GM04503 (cell line): ENCODE measurements around the gene PPIG.
A peak's percentile ranks its signal among the peaks of the same experiment; 100 is the strongest.
"Not testable (repeated sequence)": the region's sequence is repeated elsewhere in the genome, so short reads cannot be mapped to it uniquely, and the experiment has no call there.

Experiments
- DNase-seq: peaks from one replicate; pipeline ENCODE4 v3.0.0-alpha.2; 2012; ENCODE audit warnings: low read depth

PPIG gene

DNA sequence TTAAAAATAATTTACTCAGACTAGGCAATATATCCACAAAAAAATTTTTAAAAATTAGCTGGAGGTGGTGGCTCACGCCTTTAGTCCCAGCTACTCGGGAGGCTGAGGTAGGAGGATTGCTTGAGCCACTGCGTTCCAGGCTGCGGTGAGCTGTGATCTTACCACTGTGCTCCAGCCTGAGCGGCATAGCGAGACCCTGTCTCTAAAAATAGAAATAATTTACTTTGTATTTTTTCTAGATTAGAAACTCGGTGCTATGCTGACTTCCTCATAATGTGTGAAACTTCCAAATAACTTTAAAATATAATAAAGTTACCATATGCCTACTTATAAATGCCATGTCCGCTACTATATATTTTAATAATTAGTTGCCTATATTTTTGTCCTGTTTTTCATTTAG, 6.7 kb downstream of the PPIG start:
- DNase-seq: no peak

DNA sequence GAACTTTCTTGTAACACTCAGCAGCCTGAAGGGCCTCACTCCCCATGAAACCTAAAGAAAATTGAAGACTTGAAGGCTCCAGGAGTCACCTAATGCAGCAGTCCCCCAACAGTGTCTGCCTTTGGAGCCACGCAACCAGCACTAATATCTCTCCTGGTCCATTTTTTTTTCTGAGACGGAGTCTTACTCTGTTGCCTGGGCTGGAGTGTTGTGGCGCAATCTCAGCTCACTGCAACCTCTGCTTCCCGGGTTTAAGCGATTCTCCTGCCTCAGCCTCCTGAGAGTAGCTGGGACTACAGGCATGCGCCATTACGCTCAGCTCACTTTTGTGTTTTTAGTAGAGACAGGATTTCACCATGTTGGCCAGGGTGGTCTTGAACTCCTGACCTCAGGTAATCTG, 12.4 kb downstream of the PPIG start:
- DNase-seq: not testable (repeated sequence)

DNA sequence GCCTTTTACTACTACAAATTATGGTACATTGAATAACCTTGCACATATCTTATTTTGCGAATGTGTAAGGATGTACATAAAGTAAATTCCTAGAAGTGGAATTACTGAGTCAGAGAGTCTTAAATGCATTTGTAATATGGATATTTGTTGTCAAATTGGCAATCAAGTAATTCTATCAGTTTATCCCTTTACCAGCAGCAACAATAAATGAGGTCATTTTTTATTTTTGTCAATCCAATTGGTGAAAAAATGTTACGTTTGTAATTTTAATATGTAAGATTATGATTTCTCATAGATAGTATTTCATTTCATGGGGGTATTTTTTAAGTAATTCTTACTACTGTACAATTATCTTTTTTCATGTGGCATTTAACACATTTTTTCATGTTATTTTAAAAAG, 14.8 kb downstream of the PPIG start:
- DNase-seq: no peak

DNA sequence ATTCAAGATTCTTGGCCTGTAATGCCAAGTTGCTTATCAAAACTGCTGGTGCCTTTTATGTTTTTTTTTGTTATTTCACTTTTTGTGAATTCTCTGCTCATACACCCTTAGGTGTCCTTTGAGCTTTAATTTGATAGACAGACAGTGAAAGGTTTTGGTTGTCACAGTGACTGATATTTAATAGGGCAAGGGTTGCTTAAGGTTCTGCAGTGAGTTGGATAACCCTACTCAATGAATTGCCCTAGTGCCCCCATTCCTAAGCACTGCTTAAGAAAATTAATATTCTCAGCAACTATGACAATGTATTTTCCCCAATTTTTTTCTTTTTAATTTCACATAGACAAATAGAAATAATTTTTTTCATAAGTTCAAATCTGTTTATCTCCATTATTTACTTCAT, 15.4 kb downstream of the PPIG start:
- DNase-seq: no peak

DNA sequence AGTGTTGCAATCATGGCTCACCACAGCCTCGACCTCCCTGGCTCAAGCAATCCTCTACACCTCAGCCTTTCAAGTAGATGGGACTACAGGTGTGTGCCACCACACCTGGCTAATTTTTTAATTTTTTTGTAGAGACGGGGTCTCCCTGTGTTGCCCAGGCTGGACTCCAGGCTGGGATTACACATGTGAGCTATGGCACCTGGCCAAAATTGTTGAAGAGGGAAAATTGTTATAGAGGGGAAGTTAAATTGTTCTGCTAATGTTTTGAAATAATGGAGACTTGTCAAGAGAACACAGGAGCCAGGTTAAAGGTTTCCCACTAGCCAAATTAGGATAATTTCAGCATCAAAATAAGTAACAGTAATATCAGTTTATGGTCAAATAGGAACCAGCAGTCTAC, 25.1 kb downstream of the PPIG start:
- DNase-seq: no peak

DNA sequence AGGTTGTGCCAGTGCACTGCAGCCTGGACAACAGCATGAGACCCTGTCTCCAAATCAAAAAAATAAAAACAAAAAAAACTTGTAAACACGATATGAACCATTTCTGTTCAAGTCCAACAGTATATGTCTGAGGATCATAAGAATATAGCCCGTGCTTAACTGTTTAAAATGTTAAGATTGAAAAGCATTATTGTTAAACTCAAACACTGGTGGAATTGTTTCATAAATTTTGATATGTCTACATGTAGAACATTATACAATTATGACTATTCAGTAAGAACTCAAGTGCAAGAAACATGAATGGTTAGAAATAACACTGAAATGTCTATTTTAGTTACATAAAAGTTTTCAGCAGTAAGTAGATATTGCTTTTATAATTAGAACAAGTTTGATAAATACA, 29.7 kb downstream of the PPIG start:
- no peak for DNase-seq

DNA sequence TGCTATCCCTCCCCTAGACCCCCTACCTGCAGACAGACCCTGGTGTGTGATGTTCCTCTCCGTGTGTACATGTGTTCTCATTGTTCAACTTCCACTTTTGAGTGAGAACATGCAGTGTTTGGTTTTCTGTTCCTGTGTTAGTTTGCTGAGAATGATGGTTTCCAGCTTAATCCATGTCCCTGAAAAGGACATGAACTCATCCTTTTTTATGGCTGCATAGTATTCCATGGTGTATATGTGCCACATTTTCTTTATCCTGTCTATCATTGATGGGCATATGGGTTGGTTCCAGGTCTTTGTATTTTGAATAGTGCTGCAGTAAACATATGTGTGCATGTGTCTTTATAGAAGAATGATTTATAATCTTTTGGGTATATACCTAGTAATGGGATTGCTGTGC, 31.8 kb downstream of the PPIG start:
- not testable (repeated sequence) for DNase-seq

DNA sequence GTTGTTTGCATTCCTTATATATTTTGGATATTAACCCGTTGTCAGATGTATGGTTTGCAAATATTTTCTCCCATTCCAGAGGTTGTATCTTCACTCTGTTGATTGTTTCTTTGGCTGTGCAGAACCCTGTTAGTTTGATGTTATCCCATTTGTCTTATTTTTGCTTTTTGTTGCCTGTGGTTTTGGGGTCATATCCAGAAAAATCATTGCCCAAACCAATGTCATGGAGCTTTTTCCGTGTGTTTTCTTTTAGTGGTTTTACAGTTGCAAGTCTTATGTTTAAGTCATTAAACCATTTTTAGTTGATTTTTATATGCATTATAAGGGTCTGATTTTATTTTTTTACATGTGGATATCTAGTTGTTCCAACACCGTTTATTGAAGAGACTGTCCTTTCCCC, 35.8 kb downstream of the PPIG start:
- peak; percentile 39 for DNase-seq

DNA sequence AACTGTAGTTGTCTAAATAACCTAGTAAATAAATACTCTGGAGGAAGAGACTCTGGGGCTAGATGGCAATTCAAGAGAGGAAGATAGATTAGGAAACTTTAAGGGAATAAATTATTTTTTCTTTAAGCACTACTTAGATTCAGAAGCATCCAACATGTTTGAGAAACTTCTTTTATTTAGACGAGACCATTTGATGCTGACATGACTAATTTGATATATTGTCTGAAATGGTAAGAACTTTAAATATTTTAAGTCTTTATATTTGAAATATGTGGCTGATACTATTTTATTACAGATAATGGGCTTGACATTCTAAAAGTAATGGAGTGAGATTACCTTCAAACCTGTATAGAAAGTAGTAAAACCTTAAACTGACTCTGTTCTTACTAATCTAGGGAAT, 36.4 kb downstream of the PPIG start:
- DNase-seq: no peak

DNA sequence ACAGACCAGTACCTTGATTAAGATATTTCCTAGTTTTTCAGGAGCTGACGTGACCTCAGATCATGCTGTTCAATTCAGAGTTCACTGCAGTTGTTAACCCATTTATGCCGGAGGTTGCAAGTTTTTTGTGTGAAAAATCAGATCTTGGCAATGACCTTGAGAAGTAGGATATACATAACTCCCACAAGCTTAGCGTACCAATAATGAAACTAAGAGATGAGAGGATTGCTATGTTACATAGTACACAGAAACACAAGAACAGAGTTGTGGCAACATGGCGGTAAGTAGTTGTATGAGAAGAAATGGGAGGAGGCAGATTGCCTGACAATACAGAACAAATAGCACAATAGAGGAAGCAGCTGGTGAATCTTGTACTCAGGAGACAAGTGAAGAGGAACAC, 39.1 kb downstream of the PPIG start:
- DNase-seq: no peak

DNA sequence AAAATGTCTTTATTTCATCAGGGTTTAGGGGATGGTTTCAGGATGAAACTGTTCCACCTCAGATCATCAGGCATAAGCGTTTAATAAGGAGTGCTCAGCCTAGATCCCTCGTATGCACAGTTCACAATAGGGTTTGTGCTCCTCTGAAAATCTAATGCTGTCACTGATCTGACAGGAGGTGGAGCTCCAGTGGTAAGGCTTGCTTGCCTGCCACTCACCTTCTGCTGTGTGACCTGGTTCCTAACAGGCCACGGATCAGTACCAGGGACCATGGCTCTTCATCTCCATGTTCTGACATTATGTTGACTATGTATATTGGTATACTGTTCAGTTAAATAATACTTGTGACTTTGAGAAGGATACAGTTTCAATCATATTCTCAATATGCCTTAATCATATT, 41.6 kb downstream of the PPIG start:
- DNase-seq: no peak

DNA sequence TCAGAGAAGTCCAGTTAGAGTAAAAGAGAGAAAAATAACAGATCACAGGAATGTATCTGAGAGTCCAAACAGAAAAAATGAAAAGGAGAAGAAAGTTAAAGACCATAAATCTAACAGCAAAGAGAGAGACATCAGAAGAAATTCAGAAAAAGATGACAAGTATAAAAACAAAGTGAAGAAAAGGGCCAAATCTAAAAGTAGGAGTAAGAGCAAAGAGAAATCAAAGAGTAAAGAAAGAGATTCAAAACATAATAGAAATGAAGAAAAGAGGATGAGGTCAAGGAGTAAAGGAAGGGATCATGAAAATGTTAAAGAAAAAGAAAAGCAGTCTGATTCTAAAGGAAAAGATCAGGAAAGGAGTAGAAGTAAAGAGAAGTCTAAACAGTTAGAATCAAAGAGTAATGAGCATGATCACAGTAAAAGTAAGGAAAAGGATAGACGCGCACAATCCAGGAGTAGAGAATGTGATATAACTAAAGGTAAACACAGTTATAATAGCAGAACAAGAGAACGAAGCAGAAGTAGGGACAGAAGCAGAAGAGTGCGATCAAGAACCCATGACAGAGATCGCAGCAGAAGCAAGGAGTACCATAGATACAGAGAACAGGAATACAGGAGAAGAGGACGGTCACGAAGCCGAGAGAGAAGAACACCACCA, 52.4 kb downstream of the PPIG start:
- DNase-seq: no peak

DNA sequence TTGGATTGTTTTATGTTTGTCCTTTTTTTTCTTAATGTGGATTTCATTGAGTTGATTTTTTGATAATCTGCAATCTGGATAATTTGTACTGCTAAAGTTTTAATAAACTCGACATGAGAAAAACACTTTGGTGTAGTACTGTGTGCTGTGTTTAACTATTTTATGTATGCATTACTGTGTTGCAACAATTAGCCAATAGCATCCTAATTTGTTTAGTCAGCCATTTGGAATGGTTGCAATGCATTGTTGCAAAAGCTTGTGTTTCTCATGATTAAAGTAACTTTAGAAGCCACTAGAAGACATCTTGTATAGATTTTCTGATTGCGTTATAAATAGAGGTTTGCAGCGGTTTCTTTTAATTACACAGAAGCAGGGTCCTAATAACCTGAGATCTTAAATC, 53.5 kb downstream of the PPIG start:
- peak; percentile 45 for DNase-seq

DNA sequence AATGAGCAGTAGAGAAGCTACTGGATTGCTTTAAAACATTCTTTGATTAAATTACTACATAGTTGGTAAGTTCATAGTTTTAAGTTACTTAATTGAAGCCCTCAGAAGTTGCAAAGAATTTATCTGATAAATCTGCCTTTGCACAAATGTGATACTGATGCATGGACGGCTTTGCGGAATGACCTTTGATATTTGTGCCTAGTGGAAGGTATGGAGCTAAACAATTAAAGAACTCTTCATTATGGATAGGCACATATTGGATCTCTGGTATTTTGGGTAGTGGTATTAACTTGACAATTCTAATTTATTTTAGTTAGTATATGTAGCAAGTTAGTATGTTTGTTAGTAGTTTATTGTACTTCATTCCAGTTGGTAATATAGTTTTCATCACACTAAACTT, 56.0 kb downstream of the PPIG start:
- DNase-seq: no peak

DNA sequence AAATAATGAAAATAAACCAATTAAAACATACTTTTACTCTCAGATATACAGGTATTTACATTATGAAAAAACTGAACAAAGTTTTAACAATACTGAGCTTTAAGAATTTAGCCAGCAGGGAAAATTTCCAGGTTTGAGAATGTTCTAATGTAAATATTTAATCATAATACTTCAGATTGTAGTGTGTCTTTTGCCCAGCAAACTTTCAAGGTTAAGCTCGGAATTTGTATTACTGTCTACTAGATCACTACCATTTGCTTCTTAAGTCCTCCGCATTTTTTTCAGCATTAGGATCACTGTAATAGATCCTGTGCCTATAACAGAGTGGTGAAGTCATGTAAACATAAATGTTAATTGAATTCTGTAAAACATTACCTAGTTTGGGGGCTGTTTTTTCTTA, 57.3 kb downstream of the PPIG start:
- no peak for DNase-seq

DNA sequence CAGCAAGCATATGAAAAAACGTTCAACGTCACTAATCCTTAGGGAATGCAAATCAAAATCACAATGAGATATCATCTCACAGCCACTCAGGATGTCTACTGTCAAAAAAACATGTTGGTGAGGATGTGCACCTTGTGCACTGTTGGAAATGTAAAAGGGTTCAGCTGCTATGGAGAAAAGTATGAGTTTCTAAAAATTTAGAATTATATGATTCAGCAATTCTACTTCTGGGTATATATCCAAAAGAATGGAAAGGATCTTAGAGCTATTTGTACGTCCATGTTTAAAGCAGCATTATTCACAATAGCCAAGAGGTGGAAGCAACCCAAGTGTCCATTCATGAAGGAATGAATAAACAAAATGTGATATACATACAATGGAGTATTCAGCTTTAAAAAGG, 60.0 kb downstream of the PPIG start:
- no peak for DNase-seq

DNA sequence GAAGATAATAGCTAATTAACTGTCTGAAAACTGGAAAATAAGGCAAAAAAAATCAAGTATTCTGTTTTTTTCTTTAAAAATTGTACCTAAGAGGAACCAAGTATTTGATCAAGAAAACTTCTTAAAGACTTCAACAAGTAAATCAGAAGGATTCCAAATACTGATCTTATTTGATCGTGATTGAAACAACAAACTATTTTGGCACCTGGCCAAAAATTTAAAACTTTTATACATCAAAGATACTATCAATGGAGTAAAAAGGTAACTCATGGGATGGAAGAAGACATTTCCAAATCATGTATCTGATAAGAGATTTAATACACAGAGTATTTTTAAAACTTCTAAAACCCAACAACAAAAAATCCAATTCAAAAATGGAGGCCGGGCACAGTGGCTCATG, 63.3 kb downstream of the PPIG start:
- no peak for DNase-seq

DNA sequence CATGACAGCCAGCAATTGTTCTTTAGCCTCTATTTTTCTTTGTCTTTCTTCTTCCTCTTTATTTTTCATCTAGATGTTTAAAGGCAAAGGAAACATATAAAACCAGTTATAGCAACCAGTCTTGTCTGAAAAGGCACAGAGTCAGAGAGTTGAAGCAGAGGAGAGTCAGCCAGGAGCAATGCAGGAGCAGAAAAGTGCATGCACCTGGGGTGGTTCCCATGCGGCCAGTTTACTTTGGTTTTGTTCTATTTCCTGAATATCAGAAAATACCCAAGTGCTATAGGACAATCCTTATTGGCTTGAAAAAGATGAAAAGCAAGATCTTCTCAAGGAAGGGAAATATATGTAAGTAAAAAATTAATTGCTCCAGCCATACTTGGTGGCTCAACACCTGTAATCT, 65.1 kb downstream of the PPIG start:
- no peak for DNase-seq

DNA sequence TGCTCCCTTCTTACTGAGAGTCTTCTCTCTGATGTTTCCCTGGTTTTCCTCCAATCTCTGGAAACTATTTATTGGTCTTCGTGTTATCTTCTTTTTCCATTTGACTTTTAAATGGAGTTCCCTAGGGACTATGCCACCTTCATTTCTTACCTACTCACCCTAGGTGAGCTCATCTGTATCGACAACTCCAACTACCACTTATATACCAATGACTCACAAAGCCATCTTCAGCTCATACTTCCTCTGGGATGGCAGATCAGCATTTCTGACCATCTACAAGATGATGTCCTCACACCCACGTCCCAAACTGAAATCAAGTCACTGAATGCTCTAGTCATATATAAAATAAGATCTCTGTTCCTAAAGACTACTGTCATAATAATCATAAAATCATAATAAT, 69.5 kb downstream of the PPIG start:
- DNase-seq: no peak

DNA sequence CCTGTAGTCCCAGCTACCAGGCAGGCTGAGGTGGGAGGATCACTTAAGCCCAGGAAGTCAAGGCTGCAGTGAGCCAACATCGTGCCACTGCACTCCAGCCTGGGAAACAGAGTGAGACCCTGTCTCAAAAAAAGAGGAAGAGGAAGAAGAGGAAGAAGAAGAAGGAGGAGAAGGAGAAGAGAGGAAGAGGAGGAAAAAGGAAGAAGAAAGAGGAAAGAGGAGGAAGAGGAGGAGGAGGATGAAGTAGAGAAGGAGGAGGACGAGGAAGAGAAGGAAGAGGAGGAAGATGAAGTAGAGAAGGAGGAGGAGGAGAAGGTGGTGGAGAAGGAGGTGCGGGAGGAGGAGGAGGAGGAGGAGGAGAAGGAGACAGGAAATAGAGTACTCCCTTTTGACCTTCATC, 72.0 kb downstream of the PPIG start:
- no peak for DNase-seq

DNA sequence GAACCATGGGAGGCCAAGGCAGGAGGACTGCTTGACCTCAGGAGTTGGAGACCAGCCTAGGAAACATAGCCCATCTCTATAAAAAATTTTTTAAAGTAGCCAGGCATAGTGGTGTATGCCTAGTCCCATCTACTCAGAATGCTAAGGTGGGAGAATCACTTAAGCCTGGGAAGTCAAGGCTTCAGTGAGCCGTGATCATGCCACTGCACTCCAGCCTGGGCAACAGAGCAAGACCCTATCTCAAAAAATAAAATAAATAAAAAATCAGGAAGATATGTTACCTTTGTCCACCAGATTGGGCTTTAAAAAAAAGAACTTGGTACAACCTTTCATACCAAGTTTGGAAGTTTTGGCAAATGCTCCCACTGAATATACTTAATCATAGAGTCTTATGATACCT, 74.7 kb downstream of the PPIG start:
- DNase-seq: no peak

DNA sequence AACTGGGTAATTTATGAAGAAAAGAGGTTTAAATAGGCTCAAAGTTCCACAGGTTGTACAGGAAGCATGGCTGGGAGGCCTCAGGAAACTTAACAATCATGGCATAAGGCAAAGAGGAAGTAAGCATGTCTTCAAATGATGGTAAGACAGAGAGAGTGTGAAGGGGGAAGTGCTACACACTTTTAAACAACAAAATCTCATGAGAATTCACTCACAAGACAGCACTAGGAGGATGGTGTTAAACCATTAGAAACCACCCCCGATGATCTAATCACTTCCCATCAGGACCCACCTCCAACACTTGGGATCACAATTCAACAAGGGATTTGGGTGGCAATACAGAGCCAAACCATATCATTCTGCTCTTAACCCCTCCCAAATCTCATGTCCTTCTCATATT, 75.2 kb downstream of the PPIG start:
- DNase-seq: no peak

DNA sequence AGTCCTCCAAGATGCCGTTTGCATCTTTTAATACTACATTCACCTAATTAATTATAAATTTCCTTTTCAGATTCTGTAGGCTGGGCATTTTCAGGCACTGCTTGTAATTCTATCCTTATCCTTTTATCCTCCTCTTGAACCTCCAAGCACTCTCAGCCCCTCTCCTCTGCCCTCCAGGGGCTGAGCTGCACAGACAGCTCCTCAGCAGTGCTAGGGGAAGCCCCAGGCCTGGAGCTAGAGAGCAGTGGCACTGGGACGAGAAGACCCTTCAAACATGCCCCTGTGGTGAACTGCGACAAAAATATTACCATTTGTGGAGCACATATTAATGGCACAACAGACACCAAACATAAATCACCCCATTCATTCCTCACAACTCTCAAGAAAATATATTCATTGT, 77.1 kb downstream of the PPIG start:
- DNase-seq: no peak

DNA sequence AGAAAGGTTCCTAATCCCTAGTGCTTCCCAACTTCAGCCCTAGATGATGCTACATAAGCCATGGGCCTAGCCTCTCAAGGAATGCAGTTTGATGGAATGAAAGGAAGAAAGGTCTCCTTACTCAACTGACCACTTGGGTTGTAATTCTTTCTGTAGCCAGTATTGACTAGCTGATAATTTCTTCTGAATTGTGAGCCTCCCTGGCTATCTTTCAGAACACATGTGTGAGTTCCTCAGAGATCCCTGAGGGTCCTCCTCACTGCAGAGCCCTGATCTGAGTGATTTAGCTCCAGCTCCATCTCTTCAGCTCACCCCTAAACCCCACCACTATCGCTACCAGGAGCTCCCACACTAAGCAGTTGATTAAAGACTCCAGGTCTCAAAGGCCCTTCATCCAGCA, 78.6 kb downstream of the PPIG start:
- DNase-seq: no peak

DNA sequence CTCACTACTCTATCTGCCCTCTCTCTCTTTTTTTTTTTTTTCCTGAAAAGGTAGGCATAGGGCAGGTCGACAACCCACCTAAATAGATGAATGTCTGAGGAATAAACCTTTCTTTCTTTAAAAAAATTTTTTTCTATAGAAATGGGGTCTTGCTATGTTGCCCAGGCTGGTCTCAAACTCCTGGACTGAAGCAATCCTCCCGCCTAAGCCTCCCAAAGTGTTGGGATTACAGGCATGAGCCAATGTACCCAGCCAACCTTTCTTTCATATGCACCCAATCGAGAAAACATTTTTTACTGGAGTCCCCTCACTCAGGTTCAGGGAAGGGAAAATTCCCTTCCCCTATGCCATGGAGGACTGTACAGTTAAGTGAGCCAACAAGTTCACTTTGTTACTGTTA, 79.1 kb downstream of the PPIG start:
- no peak for DNase-seq
